Heart left ventricle (tissue), 13 donors: Measurements from ENCODE around the gene ZNF787.

Experiments used
- CTCF ChIP-seq, 12 donors: fragments of 200-600 bp; sonication (generic) in 4 of 12; IDR thresholded peaks; one replicate each; pipeline versions ENCODE4 v1.5.0 to v1.8.0; 2018 to 2022; ENCODE audit warnings: antibody characterized with exemption in 12 of 12, mild to moderate bottlenecking in 5 of 12
- POLR2A ChIP-seq, 2 donors: fragments of 450-650 bp; IDR thresholded peaks; one replicate each; pipeline ENCODE4 v1.6.1; 2017; ENCODE audit warnings: antibody characterized with exemption in 2 of 2, mild to moderate bottlenecking in 2 of 2, moderate library complexity in 2 of 2
- donor health status: ischemic (EF 13 %, LVEDD 7.1; RV severe dilation, severe dysfunction).
- donor health status: DM: no; HTN: yes; CAD: no.
- donor health status: DM: no; HTN: no; CAD: no.
- donor health status: ischemic (EF 25% LVEDD 6.9; RV normal size, moderate dysfunction).
- donor health status: ischemic (EF 25% LVEDD 5.7; RV mildly dilated, moderate dysfunction).
- donor health status: ischemic (EF 35%, LVEDD 5.7; RV mildly dilated, moderate dysfunction).
- donor health status: nonischemic (EF 11% LVEDD 7.7; RV severe dilation, severe dysfunction).
- donor health status: DM: yes; HTN: yes; CAD: no.
- donor health status: PGD.
- donor health status: ischemic (EF 29% LVEDD 5.4; RV normal size, mild dysfunction).
- donor health status: nonischemic (EF 23%, LVEDD 6.1; RV moderate dilation, normal function).

GRCh38 chr19:56150358-56150757 lies 29.3 kb upstream of the ZNF787 start:
- TF ChIP-seq CTCF (IDR thresholded peaks at IDR 0.05) (no peak), POLR2A (IDR thresholded peaks at IDR 0.05) (no peak)
